Liver (tissue), 9 donors: ENCODE measurements around the gene PAQR4. TPM values are rescaled to one million over a fixed set of nuclear protein-coding genes. Genes with fewer than 3 reads are reported as not detected.
"Not testable (repeated sequence)": the region's sequence is repeated elsewhere in the genome, so short reads cannot be mapped to it uniquely, and the experiment has no call there.

Source experiments
- DNase-seq: peaks from one replicate; pipeline ENCODE4 v3.0.0-alpha.2; 2017; ENCODE audit warnings: low spot score
- H3K27ac ChIP-seq, 2 donors: one replicate each; pipeline ENCODE4 v1.7.0; 2013; ENCODE audit warnings: inconsistent platforms in 2 of 2, low read length in 2 of 2, control low read depth in 1 of 2, low read depth in 1 of 2, mild to moderate bottlenecking in 1 of 2
- H3K27me3 ChIP-seq, 4 donors: one replicate each; pipeline versions ENCODE4 v1.6.1 to v1.7.0; 2013; ENCODE audit warnings: low read length in 3 of 4, inconsistent platforms in 1 of 4, mild to moderate bottlenecking in 1 of 4, moderate library complexity in 1 of 4; ENCODE audit not compliant: control insufficient read depth in 4 of 4, insufficient read depth in 4 of 4
- H3K36me3 ChIP-seq, 4 donors: one replicate each; pipeline versions ENCODE4 v1.6.1 to v1.7.0; 2013; ENCODE audit warnings: low read length in 3 of 4, mild to moderate bottlenecking in 3 of 4, low read depth in 1 of 4, moderate library complexity in 1 of 4; ENCODE audit not compliant: control insufficient read depth in 4 of 4, insufficient read depth in 3 of 4
- H3K4me1 ChIP-seq, 4 donors: one replicate each; pipeline versions ENCODE4 v1.6.1 to v1.7.0; 2013; ENCODE audit warnings: low read length in 3 of 4, mild to moderate bottlenecking in 3 of 4, moderate library complexity in 1 of 4; ENCODE audit not compliant: control insufficient read depth in 4 of 4, insufficient read depth in 4 of 4
- H3K4me3 ChIP-seq, 3 donors: one replicate each; pipeline versions ENCODE4 v1.6.1 to v1.7.0; 2013; ENCODE audit warnings: low read length in 3 of 3, control low read depth in 1 of 3, low read depth in 1 of 3, mild to moderate bottlenecking in 1 of 3
- H3K9ac ChIP-seq, 2 donors: one replicate each; pipeline ENCODE4 v1.7.0; 2013; ENCODE audit warnings: low read length in 2 of 2, mild to moderate bottlenecking in 2 of 2, moderate library complexity in 2 of 2, control low read depth in 1 of 2, low read depth in 1 of 2
- H3K9me3 ChIP-seq, 4 donors: one replicate each; pipeline versions ENCODE4 v1.6.1 to v1.7.0; 2013; ENCODE audit warnings: low read length in 3 of 4; ENCODE audit not compliant: control insufficient read depth in 4 of 4
- ATF3 ChIP-seq: IDR thresholded peaks from 2 replicates; pipeline ENCODE4 v1.6.1; 2016; ENCODE audit warnings: antibody characterized with exemption
- CTCF ChIP-seq: fragments of 150-350 bp; IDR thresholded peaks from 2 replicates; pipeline ENCODE4 v1.5.1; 2017; ENCODE audit warnings: improper control_type of control experiment, low read depth, low read length; ENCODE audit not compliant: missing input control
- FOXA1 ChIP-seq: IDR thresholded peaks from 2 replicates; pipeline ENCODE4 v1.6.1; 2016; ENCODE audit warnings: antibody characterized with exemption
- HNF4A ChIP-seq, 2 donors: conservative IDR thresholded peaks; 2 replicates each; pipeline ENCODE4 v1.6.1; 2016; ENCODE audit warnings: antibody characterized with exemption in 2 of 2, mild to moderate bottlenecking in 2 of 2
- HNF4G ChIP-seq: IDR thresholded peaks from 2 replicates; pipeline ENCODE4 v1.6.1; 2016; ENCODE audit warnings: antibody characterized with exemption
- JUND ChIP-seq, 2 donors: IDR thresholded peaks; 2 replicates each; pipeline ENCODE4 v1.6.1; 2016; ENCODE audit warnings: antibody characterized with exemption in 2 of 2
- NR2F2 ChIP-seq: IDR thresholded peaks from 2 replicates; pipeline ENCODE4 v1.6.1; 2016; ENCODE audit warnings: antibody characterized with exemption
- RAD21 ChIP-seq, 2 donors: IDR thresholded peaks; 2 replicates each; pipeline ENCODE4 v1.6.1; 2016; ENCODE audit warnings: antibody characterized with exemption in 2 of 2, mild to moderate bottlenecking in 2 of 2
- RXRA ChIP-seq, 2 donors: IDR thresholded peaks; 2 replicates each; pipeline ENCODE4 v1.6.1; 2017 to 2018; ENCODE audit warnings: antibody characterized with exemption in 2 of 2, mild to moderate bottlenecking in 1 of 2
- SP1 ChIP-seq: IDR thresholded peaks from 2 replicates; pipeline ENCODE4 v1.6.1; 2018; ENCODE audit warnings: antibody characterized with exemption, mild to moderate bottlenecking
- TAF1 ChIP-seq: conservative IDR thresholded peaks from 2 replicates; pipeline ENCODE4 v1.6.1; 2016; ENCODE audit warnings: antibody characterized with exemption, mild to moderate bottlenecking
- ZBTB33 ChIP-seq: IDR thresholded peaks from 2 replicates; pipeline ENCODE4 v1.6.1; 2016; ENCODE audit warnings: antibody characterized with exemption
- WGBS: extraction: QIAGEN DNeasy Blood & Tissue Kit; methylation state at CpG from one replicate; pipeline ENCODE4 v1.1.7; 2013; 5-methylcytosine and 5-hydroxymethylcytosine counted together
- polyA plus RNA-seq, 2 donors: library from polyadenylated mRNA; stranded (reverse) in 1 of 2; unstranded in 1 of 2; fragments of 200-250 nt in 1 of 2; fragments of >200 nt in 1 of 2; fragmentation: Nextera tagmentation in 1 of 2; extraction: Ambion mirVana in 1 of 2; gene quantifications; one replicate each; pipeline versions ENCODE4 v1.2.1 to v1.2.3, GENCODE V29; 2013 to 2015
- total RNA-seq, 2 donors: library from RNA; depleted of rRNA; stranded (reverse); fragments of >200 nt; gene quantifications; one replicate each; pipeline ENCODE4 v1.2.3, GENCODE V29; 2014
- donor health status: healthy.
- donor health status: healthy.
- donor health status: healthy.
- donor health status: healthy.
- donor health status: healthy.

Gene PAQR4
- total and polyA plus RNA-seq, 4 donors, result 0.63 to 9.9 (median 2.0) TPM

- TF ChIP-seq ZBTB33, result no peak
- no peak for TF ChIP-seq FOXA1
- TF ChIP-seq SP1, result no peak
- WGBS, result 93% methylated on average over 4 of the region's 4 CpGs
These were observed 27.1 kb upstream of the PAQR4 start for GRCh38 chr16:2942045-2942444.

DNA sequence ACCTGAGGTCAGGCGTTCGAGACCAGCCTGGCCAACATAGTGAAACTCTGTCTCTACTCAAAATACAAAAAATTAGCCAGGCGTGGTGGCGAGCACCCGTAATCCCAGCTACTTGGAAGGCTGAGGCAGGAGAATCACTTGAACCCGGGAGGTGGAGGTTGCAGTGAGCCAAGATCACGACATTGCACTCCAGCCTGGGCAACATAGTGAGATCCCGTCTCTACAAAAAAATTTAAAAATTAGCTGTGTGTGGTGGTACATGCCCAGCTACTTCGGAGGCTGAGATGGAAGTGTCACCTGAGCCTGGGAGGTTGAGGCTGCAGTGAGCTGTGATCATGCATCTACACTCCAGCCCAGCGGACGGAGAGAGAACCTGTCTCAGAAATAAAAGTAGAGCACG is 25.4 kb upstream of the PAQR4 start:
- DNase-seq, H3K27me3 ChIP-seq, H3K9me3 ChIP-seq, H3K4me1 ChIP-seq, H3K9ac ChIP-seq, H3K27ac ChIP-seq, H3K4me3 ChIP-seq: not testable (repeated sequence)
- peaks cover 3 to 27% (median 8%) of the 10 kb centered on the region in 4 donors for H3K36me3 ChIP-seq
- WGBS, result 84% methylated on average over 12 of the region's 12 CpGs

More at GRCh38 chr16:2942045-2942444, 27.1 kb upstream of the PAQR4 start:
- Histone ChIP-seq H3K27me3 (no peaks in the 10 kb centered on the region), H3K4me1 (no peaks in the 10 kb centered on the region), H3K36me3 (peaks cover 6 to 37% (median 8%) of the 10 kb centered on the region in 4 donors), H3K27ac (no peak overlapping the region), H3K9me3 (no peaks in the 10 kb centered on the region), H3K4me3 (no peak overlapping the region), H3K9ac (no peak overlapping the region)
- DNase-seq, result no peak

GRCh38 chr16:2946649-2947048 is 22.5 kb upstream of the PAQR4 start:
- TF ChIP-seq JUND (IDR thresholded peaks at IDR 0.05) (no peak), RAD21 (IDR thresholded peaks at IDR 0.05) (no peak), NR2F2 (no peak), SP1 (no peak), HNF4G (no peak), ATF3 (no peak), RXRA (IDR thresholded peaks at IDR 0.05) (no peak), TAF1 (no peak), HNF4A (conservative IDR thresholded peaks at IDR 0.05) (no peak), CTCF (no peak)
- Histone ChIP-seq H3K9ac (no peak overlapping the region), H3K36me3 (peaks cover 0 to 15% (median 0%) of the 10 kb centered on the region in 4 donors), H3K27ac (no peak overlapping the region), H3K4me1 (no peaks in the 10 kb centered on the region), H3K4me3 (no peak overlapping the region), H3K9me3 (no peaks in the 10 kb centered on the region), H3K27me3 (no peaks in the 10 kb centered on the region)
- DNase-seq, result no peak
- 97% methylated on average over 4 of the region's 4 CpGs for WGBS
